ENCODE results near the gene DLX2.
"Not testable (repeated sequence)": the region's sequence is repeated elsewhere in the genome, so short reads cannot be mapped to it uniquely, and the experiment has no call there.

DLX2 gene

DNA sequence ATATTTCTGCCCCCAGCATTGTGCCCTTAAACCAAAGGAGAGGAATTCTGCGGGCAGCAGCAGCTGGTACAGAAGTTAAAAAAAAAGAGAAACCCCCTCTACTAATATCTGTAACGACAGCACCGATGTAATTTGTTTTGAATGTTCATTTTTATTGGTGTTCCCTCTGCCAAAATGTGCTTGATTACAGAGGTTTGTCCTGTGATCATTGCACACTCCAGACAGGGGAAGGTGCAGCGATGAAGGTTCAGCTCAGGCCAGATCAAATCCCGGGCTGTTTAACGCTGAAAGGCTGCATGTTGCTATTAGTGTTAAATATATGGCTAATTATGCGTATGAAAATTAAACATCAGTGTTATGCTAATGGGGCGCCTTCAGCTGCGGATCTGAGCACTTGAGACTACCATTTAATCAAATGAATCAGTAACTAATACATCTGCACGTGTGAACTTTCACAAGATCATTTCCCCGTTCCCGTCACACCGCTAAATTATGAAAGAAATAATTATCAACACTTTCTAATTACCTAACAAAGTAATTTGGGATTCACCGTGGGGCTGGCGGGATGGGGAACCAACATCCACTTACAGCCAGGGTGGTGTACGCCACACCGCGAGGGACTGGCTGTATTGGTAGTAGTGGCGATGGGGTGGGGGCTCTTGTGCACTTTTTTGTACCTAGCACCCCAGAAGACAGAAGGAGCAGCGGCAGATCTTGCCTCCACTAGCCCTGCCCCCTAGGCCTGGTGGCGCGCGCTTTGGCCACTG lies 18.9 kb downstream of the DLX2 start:
- DNase-seq (ENCODE audit: low spot score): no peak

DNA sequence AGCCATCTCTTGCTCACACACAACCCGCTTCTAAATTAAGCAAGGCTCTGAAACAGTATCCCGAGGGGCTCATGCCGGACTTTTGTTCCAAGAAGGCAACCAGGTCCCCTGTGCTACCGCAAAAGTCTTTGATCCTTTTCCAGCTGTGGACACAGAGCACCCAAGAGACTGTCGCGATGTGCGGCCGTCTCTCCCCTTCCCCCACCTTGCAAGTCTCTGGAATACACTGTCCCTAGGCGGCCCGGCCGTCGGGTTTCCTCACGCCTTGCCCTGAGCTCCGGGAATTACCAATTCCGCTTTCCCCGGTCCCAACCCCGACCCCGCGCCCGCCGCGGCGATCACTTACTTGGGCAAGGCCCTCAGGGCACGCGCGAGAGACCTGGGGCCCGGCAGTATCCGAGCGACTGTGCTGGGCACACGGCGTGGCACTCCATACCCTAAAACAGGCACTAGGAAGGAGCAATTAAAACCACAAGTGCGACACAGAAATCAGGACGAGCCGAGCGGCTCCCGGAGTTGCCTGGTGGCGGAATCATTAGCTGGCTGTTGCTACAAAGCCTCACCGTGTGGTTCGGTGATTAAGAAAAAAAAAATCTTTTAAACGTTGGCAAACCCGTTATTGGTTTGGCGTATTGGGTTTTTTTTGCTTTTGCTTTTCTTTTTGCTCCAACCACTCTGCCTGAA lies 19.6 kb downstream of the DLX2 start:
- no peak for DNase-seq (ENCODE audit: low spot score)

- DNase-seq (ENCODE audit: low spot score): no peak
Measured at GRCh38 chr2:172082105-172082943, 20.4 kb downstream of the DLX2 start.

DNA sequence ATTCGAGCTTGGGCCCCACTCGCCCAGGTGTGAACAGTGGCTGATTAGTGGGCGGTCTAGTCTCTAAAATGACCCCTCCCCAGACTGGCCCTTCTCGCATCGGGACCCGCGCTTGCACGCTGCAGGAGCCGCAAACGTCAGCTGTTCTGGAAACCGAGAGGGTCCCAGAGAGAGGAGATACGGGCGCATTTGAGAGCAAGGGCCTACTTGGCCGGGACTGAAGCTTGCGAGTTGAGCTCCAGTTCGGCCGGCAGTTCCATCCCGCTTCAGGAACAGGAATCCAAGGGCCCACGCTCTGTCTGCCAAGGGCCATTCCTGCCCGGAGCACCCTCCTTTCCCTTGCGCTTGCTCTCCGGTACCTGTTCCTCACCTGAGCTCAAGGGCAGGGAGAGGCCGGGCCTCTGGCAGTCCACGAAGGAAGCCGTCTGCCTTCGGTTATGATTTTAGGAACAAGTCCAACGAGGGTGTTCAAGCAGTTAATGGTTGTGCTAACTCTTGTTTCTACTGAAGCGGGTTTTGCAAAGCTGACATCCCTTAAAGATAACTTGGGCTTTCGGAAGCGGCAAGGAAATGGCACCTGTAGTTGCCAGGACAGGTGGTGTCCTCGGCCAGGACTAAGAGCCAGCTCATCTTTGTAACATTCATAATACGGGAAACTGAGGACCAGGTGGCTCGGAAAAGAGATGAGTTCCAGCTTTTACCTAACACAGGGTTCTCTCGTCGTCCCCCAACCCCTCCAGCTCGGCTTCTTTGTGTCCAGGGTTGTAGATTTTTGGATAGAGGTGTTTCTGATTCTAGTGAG lies 21.3 kb downstream of the DLX2 start:
- DNase-seq (ENCODE audit: low spot score): no peak

DNA sequence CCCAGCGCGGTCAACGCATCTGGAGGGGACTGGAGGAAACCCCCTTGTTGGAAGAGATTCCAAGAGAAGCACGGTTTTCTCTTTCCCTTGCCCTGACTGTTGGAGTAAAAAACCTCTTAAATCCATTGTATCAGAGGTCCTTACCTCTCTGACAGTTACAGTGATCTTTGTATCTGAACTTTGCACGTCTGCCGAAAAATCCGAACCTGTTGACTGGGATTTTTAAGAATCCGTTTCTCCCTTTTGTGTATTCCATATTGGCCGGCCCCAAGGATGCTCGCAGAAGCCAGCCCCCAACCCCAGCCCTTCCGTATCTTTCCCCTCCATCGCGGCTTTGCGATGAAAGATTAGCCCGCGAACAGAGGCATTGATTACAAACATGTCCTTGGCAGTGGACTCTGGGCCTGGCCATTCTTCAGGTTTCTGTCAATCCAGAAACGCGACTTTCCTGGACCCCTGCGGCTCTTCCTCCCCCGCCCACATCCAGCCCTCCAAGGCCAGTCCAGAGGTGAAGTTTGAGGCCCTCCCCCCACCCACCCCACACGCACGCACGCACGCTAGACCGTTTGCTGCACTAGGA lies 22.0 kb downstream of the DLX2 start:
- DNase-seq (ENCODE audit: low spot score): no peak

GRCh38 chr2:172079838-172080640 lies 22.7 kb downstream of the DLX2 start:
- no peak for DNase-seq (ENCODE audit: low spot score)

- no peak for DNase-seq (ENCODE audit: low spot score)
Measured at GRCh38 chr2:172079416-172079815, 23.3 kb downstream of the DLX2 start.

- no peak for DNase-seq (ENCODE audit: low spot score)
Measured at GRCh38 chr2:172074254-172074653, 28.4 kb downstream of the DLX2 start.

GRCh38 chr2:172073518-172073917 lies 29.2 kb downstream of the DLX2 start:
- no peak for DNase-seq (ENCODE audit: low spot score)

DNA sequence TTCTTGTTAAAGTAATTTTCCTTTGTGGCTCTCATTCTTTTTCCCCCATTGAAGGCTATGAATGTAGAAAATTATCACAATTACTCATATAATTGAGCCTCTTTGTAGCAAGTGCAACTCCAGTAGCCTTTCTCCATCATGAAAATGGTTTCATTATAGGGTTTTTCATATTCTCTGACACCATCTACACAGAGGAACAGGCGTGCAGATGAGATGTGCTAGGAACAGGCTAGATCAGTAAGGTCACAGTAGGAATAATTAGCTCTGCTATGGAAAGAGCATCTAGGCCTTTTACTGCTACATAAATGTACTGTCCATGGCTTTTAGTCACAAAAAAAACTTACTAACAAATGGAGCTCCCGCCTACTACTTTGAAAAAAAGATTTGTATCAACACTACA lies 30.0 kb downstream of the DLX2 start:
- DNase-seq (ENCODE audit: low spot score): no peak

DNA sequence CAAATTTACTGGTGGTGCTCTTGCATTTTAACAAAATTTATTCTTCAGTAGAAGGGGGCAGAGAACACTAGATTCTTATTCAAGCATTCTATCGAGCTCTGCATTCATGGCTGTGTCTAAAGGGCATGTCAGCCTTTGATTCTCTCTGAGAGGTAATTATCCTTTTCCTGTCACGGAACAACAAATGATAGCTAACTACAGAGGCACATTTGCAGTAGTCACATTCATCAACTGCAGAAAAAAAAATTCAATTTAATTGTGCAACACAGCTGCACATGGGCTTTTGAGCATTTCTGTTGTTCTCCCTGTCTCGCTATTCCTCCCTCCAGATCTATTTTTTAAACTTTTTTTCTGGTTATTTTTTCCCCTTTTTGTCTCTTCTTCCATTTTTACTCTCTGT lies 30.4 kb downstream of the DLX2 start:
- no peak for DNase-seq (ENCODE audit: low spot score)

DNA sequence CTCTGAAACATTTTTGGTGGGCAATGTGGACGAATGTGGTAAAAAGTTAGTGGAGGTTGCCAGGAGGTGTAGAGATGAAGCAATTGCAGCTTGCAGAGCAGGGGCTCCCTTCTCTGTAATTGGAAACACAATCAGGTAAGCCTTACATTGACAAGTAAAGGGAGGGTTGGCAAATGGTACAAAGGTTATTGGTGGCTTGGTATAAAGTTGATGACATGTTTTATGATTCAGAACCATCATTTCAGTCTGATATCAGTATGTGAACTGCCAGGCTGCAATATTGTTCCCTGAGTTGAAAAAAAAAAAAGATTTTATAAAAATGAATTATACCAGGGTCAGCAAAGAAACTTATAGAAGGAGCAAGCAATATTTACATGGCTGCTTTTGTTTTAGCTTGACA lies 31.8 kb downstream of the DLX2 start:
- DNase-seq (ENCODE audit: low spot score): no peak

- DNase-seq (ENCODE audit: low spot score): not testable (repeated sequence)
Measured at GRCh38 chr2:172067905-172068304, 34.8 kb downstream of the DLX2 start.

- no peak for DNase-seq (ENCODE audit: low spot score)
Measured at GRCh38 chr2:172066394-172066886, 36.3 kb downstream of the DLX2 start.

GRCh38 chr2:172065111-172065510 lies 37.6 kb downstream of the DLX2 start:
- no peak for DNase-seq (ENCODE audit: low spot score)

DNA sequence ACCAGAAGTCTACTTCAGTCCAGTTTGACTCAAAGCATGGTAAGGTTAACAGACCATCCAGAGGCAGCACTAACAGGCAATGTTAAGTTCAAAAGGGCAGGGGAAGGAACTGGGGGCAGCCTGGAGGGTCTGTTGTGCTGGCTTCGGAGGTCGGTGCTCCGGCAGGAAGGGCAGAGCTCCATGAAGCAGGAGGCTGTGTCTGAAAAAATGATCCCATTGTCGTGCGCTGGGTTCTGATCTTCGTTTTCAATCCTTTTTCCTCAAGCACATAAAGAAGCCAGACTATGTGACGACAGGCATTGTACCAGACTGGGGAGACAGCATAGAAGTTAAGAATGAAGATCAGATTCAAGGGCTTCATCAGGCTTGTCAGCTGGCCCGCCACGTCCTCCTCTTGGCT lies 39.3 kb downstream of the DLX2 start:
- DNase-seq (ENCODE audit: low spot score): no peak

DNA sequence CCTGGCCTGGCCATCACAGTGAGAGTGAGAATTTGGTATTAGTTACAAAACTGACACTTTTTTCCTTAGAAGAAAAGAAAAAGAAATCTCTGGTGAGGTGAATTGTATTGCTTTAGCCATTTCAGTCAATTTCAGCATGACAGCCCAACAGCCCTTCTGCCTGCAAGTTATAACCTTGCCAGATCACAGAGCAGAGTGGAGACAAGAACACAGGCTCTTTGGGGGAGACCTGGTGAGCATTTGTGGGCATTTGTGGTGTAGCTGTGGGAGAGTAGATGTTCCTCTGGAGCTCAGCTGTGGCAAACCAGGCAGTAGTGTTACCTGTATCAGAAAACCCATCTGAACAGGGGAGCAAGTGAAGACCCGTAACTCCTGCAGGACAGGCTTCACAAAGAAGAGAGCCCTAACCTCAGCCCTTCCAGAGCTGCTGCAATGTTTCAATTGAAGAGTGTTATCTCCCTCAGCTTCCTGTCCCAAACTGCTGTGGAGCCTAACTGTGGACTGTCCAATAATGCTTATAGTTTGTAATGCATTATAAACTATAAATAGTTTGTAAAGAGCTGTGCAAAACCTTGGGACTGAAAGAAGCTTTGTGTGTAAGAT lies 40.2 kb downstream of the DLX2 start:
- no peak for DNase-seq (ENCODE audit: low spot score)

DNA sequence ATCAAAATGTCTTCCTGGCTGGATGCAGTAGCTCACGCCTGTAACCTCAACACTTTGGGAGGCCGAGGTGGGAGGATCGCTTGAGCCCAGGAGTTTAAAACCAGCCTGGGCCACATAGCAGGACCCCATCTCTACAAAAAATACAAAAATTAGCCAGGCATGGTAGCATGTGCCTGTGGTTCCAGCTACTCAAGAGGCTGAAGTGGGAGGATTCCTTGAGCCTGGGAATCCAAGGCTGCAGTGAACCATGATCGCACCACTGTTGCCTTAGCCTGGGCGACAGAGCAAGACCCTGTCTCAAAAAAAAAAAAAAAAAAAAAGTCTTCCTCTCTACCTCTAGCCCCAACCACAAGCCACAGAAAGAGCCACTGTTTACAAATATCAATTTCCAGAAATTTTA lies 42.6 kb downstream of the DLX2 start:
- not testable (repeated sequence) for DNase-seq (ENCODE audit: low spot score)

DNA sequence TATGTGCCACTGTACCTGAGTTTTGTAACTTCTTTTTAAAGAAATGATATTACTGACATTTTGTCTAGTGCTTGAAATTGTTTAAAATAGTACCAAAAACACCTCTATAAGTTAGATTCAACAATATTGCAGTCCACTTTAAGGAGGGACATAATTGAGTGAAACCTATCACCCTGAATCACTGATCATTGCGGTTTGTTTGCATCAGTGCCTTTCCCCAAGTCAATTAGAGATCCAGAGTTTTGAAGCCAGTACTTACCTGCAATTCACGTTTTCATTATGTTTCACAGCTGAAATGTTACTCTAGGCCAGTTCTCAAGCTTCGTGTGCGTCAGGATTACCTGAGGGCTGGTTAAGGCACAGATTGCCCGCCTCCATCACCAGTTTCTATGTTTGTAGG lies 44.0 kb downstream of the DLX2 start:
- DNase-seq (ENCODE audit: low spot score): no peak

DNA sequence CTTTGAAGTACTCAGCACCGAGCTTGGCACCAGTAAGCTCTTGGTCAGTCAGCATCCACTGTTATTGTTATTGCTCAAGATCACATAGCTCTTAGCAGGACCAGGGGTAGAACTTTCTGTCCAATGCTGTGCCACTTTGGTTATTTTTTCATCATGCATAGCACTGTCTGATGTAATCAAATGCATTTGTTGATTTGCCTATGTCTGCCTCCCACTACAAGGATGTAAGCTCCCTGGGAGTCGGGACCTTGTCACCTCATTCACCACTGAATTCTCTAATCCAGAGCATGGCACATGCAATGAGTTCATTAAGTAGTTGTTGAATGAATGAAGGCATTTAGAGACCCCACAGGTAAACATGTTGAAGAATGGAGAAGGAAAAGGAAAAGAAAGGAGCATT lies 46.4 kb downstream of the DLX2 start:
- DNase-seq (ENCODE audit: low spot score): no peak
